Measurements from ENCODE around the gene ANO8.
"Not testable (repeated sequence)": the region's sequence is repeated elsewhere in the genome, so short reads cannot be mapped to it uniquely, and the experiment has no call there.

The ANO8 gene

DNA sequence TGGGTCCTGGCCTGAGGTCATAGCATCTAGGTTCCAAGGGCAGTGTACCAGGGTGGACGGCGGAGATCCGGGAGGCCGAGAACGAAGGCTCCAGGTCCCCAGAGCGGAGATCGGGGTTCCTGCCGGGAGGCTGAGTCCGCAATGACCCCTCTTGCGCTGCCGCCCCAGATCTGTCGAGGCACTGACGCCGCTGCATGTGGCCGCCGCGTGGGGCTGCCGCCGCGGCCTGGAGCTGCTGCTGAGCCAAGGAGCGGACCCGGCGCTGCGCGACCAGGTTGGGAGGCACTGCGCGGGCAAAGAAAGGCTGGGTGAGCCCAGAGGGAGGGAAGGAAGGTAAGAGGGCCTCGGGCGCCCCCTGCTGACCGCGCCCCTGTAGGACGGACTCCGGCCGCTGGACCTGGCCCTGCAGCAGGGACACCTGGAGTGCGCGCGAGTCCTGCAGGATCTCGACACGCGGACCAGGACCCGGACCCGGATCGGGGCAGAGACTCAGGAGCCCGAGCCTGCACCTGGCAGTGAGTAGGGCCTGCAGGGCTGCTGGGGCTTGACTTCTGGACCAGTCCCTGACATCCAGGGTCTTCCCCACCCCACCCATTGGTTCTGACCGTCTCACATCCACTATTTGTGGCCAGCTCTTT is 52.0 kb downstream of the ANO8 start:
- peak; percentile 52 for DNase-seq

DNA sequence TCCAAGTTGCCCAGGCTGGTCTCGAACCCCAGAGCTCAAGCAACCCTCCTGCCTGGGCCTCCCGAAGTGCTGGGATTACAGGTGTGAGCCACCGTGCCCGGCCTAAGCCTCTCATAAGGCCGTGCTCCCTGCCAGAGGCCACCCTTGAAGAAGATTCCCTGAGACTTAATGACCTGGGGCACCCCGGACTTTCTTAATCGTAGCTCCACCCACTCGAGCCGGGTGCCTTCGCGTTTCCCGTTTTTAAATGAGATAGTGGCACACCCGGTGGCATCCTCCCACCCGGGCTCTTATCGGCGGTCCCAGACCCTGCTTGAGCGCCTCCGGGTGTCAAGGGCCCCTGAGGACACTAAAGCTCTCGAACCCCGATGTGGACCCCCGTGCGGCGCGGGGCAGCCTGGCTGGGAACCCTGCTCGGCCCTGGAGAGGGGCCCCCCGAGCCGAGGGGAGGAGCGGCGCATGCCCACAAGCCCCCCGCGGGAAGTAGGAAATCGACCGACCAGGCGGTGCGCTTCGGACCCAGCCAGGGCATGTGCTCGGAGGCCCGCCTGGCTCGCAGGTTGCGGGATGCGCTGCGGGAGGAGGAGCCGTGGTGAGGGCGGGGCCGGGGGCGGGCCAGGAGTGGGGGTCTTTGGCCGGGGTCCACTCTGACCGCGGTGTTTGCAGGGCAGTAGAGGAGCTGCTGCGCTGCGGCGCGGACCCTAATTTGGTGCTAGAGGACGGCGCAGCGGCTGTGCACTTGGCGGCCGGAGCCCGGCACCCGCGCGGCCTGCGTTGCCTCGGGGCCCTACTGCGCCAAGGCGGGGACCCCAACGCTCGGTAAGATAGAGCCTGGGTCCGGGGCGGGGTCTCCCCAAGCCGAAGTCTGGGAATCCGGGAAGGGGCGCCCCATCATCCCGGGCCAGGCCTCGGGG is 53.0 kb downstream of the ANO8 start, which contains the start of gene ANKLE1:
TSS of gene ANKLE1 (plus strand) at position 511 of the 914 bp plus-strand sequence. CDS start at position 531, 20 bp downstream.
- DNase-seq, result no peak

DNA sequence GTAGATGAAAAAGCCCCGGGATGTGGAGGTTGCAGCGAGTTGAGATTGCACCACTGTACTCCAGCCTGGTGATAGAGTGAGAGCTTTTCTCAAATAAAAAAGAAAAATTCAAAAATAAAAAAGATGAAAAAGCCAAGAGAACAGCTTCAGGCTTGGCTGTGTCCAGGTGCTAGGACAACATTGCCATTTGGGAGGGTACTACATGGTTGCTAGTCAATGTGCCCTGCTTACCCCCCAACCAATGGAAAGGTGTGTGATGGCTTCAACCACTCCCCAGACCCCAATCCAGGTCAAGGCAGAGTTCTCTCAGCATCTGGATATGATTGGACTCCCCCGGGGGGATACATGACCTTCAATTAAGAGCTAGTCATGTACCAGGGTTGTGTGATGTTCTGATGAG is 55.2 kb downstream of the ANO8 start:
- no peak for DNase-seq

DNA sequence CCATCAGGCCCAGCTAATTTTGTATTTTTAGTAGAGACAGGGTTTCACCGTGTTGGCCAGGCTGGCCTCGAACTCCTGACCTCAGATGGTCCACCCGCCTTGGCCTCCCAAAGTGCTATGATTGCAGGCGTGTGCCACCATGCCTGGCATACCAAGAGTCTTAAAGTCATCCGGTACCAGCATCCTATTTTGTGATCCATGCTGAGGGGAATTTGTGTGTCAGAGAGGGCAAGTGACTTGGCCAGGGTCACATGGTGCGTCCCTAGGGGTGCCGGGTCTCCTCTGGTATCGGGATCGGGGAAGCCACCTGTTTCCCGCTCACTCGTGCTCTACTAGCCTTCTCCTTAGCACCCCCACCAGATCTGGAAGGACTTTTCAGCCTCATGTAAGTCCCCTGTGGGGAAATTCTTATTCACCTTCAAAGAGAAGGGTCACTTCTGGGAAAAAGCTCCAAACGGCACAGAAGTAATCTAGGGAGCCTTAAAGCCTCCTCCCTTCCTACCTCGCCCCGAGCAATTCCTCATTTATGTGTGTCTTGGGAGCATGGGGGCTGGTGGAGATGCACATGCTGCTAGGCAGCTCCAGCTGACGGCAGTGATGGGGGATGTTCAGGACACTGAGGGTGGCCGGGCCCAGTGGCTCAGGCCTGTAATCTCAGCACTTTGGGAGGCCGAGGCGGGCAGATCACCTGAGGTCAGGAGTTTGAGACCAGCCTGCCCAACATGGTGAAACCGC is 59.0 kb downstream of the ANO8 start:
- DNase-seq, result no peak

DNA sequence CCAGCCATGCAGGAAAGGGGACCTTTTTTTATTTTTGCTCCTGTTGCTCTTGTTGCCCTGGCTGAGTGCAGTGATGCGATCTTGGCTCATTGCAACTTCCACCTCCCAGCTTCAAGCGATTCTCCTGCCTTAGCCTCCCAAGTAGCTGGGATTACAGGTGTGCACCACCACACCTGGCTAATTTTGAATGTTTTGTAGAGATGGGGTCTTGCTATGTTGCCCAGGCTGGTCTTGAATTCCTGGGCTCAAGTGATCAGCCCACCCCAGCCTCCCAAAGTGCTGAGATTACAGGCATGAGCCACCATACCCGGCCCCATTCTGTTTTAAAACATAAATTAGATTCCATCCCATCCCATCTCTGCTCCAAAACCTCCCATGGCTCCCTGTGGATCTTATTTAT is 59.8 kb downstream of the ANO8 start:
- DNase-seq, result not testable (repeated sequence)
